D721Med (cell line): ENCODE results near the gene FAM219B.
"Not testable (repeated sequence)": the region's sequence is repeated elsewhere in the genome, so short reads cannot be mapped to it uniquely, and the experiment has no call there.

Experiments
- DNase-seq: peaks from one replicate; pipeline ENCODE4 v3.0.0; 2011; ENCODE audit warnings: low spot score; ENCODE audit not compliant: insufficient read length
- FAIRE-seq: peaks from 2 replicates; lab custom pipeline; 2011; peaks lifted over from hg19 to GRCh38; lab: Jason Lieb, UNC
- TF ChIP-seq, protein P1 (sequence below): IDR thresholded peaks from 2 replicates; pipeline ENCODE4 v1.5.1; 2012; ENCODE audit warnings: mild to moderate bottlenecking, control low read depth; ENCODE audit not compliant: insufficient read depth; ENCODE audit errors: missing control alignments

FAM219B gene

DNA sequence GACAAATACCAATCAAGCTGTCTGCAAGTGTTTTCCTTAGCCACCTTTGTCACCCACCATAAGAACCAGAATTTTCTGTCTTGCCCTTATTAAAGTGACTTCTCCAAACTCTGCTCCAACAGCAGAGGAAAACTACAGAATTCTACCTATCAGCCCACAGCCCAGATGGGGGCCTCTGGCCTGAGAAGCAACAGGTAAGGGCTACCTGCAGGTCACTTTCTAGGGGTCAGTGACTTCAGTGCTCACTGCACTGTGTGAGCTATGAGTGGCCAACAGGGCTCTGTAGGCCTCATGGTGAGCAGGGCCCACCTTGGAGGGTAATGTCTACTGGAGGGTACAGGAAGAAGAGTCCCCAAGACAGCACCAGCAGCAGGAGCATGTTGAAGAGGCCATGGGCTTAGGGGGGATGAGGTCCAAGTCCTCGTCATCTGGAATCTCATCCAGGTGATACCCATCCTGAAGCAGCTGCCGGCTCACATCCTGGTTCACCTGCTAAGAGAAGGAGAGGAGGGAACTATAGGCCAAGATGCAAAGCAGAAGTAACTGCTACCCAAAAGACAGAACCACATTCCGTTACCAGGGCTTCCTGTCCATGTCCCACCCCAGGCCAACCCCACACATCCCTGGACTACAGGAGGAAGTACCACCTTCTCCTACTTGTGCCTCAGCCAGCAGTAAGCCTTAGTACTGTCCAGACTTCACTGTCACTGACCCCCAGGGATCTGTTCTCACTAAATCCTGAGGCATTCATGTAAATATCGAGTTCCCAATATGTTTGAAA, 4.2 kb downstream of the FAM219B start:
- TF ChIP-seq, protein P1, sequence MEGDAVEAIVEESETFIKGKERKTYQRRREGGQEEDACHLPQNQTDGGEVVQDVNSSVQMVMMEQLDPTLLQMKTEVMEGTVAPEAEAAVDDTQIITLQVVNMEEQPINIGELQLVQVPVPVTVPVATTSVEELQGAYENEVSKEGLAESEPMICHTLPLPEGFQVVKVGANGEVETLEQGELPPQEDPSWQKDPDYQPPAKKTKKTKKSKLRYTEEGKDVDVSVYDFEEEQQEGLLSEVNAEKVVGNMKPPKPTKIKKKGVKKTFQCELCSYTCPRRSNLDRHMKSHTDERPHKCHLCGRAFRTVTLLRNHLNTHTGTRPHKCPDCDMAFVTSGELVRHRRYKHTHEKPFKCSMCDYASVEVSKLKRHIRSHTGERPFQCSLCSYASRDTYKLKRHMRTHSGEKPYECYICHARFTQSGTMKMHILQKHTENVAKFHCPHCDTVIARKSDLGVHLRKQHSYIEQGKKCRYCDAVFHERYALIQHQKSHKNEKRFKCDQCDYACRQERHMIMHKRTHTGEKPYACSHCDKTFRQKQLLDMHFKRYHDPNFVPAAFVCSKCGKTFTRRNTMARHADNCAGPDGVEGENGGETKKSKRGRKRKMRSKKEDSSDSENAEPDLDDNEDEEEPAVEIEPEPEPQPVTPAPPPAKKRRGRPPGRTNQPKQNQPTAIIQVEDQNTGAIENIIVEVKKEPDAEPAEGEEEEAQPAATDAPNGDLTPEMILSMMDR: no peak
- FAIRE-seq (no peak), DNase-seq (no peak)

DNA sequence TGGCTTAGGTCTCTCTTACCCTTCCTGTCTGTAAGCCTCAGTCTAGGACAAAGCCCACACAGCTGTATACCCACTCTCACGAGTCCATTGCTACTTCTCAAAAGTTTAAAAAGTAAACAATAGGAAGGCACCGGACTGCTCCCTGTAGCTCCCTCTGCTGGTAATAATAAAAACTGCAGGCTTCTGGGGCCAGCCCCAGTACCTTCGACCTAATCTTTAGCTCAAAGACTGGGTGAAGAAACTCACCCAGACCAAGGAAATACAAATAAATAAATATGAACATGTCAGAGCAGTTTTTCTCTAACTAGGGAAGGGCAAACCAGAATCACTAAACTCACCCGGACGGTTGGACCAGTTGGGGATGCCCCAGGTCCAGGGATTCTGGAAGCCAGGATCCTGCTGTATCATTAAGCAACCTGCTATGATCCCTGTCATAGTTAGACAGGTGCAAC, 5.0 kb downstream of the FAM219B start:
- TF ChIP-seq, protein P1: peak; percentile 74
- DNase-seq: peak; percentile 77

DNA sequence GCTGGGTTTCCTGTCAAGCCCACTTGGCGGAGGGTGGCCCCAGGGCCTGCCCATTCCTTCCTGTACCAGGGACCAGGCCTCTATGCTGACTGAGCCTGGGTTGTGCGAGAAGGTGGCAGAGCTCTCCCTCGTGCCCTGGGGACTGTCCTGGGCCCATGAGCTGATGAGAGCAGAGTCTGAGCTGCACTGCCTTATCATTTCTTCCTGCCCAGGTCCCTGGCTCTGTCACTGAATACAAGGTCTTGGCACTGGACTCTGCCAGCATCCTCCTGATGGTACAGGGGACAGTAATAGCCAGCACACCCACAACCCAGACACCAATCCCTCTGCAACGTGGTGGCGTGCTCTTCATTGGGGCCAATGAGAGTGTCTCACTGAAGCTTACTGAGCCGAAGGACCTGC, 9.3 kb downstream of the FAM219B start:
- FAIRE-seq: no peak
- no peak for DNase-seq

More for the DNA sequence above, 5.0 kb downstream of the FAM219B start:
- FAIRE-seq: no peak

DNA sequence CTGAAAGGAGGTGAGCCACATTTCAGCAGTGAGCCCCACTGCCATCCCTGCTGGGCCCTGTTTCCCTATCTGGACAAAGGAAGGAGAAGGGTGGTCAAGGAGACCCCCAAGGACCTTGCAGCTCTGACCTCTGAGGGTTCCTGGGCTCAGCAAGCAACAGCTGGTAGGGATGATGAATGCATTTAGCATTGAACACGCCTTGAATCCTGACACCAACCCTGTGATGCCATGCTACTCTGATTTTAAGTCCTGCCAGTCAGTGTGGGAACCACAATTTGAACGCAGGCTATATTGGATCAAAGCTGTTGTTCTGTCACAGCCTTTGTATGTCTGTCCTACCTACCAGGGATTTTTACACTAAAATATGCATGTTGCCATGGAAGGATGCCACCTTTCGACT, 10.3 kb downstream of the FAM219B start:
- TF ChIP-seq, protein P1: no peak
- DNase-seq: no peak
- FAIRE-seq: no peak

More for the DNA sequence above, 9.3 kb downstream of the FAM219B start:
- TF ChIP-seq, protein P1: no peak

DNA sequence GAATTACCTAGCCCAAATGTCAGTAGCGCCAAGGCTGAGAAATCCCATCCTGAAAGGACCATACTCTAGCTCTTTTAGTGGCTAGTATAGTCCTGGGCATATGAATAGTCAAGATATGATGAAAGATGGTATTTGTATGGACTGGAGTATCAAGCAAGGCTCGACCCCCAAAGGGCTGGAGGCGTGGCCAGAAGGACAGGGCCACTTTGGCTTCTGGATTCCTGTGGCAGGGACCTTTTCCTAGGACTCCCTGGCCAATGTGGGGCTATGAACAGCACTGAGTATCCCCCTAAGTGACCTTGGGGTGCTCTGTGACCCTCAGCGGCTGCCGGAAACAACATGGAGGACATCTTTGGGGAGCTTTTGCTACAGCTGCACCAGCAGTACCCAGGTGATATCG, 10.8 kb downstream of the FAM219B start:
- no peak for FAIRE-seq
- TF ChIP-seq, protein P1: no peak
- no peak for DNase-seq

DNA sequence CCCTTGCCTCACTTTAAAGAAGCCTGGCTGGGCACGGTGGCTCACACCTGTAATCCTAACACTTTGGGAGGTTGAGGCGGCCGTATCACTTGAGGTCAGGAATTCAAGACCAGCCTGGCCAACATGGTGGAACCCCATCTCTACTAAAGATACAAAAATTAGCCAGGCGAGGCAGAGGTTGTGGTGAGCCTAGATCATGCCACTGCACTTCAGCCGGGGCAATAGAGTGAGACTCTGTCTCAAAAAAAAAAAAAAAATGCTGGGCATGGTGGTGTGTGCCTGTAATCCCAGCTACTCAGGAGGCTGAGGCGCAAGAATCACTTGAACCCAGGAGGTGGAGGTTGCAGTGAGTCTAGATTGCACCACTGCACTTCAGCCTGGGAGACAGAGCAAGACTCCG, 12.3 kb downstream of the FAM219B start:
- not testable (repeated sequence) for FAIRE-seq, DNase-seq

DNA sequence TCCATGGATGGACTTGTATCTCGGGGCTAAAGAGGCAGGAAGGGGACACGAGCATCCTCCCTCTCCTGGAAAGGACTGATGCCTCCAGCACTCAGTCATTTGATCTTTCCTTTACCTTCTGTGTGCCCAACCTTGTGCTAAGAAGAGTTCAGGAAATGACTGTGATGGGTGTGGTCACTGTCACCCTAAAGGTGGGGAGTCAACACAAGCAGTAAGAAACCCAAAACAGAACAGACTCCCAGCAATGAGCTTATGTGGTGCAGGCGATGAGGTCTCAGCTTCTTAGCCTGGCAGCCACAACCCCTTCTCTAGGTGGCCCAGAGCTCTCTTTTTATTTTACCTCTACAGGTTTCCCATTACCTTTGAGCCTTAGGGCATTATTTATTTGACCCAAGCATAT, 13.0 kb downstream of the FAM219B start:
- FAIRE-seq: no peak
- TF ChIP-seq, protein P1: no peak
- no peak for DNase-seq
